Mesenchymal stem cell (in vitro differentiated cells and primary cell): ENCODE results near the gene FAT1.

Source experiments
- DNase-seq: peaks from one replicate; pipeline ENCODE4 v3.0.0-alpha.2; 2013
- H2AFZ ChIP-seq: one replicate; pipeline ENCODE4 v1.6.1; 2013; ENCODE audit warnings: low read depth, mild to moderate bottlenecking, control low read depth, inconsistent platforms, low read length, moderate library complexity
- H2AK5ac ChIP-seq: 2 replicates; pipeline ENCODE4 v1.6.1; 2013; ENCODE audit warnings: low read length, moderate library complexity, mild to moderate bottlenecking, inconsistent platforms; ENCODE audit not compliant: severe bottlenecking
- H2BK120ac ChIP-seq: one replicate; pipeline ENCODE4 v1.6.1; 2013; ENCODE audit warnings: low read depth, mild to moderate bottlenecking, inconsistent platforms, low read length, moderate library complexity
- H2BK12ac ChIP-seq, 2 experiments: one replicate each; pipeline ENCODE4 v1.6.1; 2013; ENCODE audit warnings: inconsistent platforms in 2 of 2, low read length in 2 of 2, mild to moderate bottlenecking in 2 of 2, moderate library complexity in 2 of 2, control low read depth in 1 of 2
- H2BK15ac ChIP-seq: one replicate; pipeline ENCODE4 v1.6.1; 2013; ENCODE audit warnings: mild to moderate bottlenecking, low read depth, inconsistent platforms; ENCODE audit not compliant: poor library complexity, severe bottlenecking
- H2BK5ac ChIP-seq: 2 replicates; pipeline ENCODE4 v1.6.1; 2013; ENCODE audit warnings: low read depth, mild to moderate bottlenecking, low read length, control low read depth, inconsistent platforms; ENCODE audit not compliant: poor library complexity, severe bottlenecking
- H3K14ac ChIP-seq, 2 experiments: one replicate each; pipeline ENCODE4 v1.6.1; 2013; ENCODE audit warnings: inconsistent platforms in 2 of 2, low read length in 2 of 2, control low read depth in 1 of 2, mild to moderate bottlenecking in 1 of 2, moderate library complexity in 1 of 2
- H3K18ac ChIP-seq, 2 experiments: one replicate each; pipeline ENCODE4 v1.6.1; 2013; ENCODE audit warnings: inconsistent platforms in 2 of 2, low read length in 2 of 2, control low read depth in 1 of 2, low read depth in 1 of 2, mild to moderate bottlenecking in 1 of 2
- H3K23ac ChIP-seq, 2 experiments: one replicate each; pipeline ENCODE4 v1.6.1; 2013; ENCODE audit warnings: inconsistent platforms in 2 of 2, low read length in 2 of 2, mild to moderate bottlenecking in 2 of 2, moderate library complexity in 2 of 2, control low read depth in 1 of 2
- H3K27ac ChIP-seq: 2 replicates; pipeline ENCODE4 v1.5.1; 2013; ENCODE audit warnings: mild to moderate bottlenecking, moderate library complexity, low read length, control low read depth, inconsistent platforms; ENCODE audit not compliant: poor library complexity, severe bottlenecking
- H3K27me3 ChIP-seq, 2 experiments: 2 replicates each; pipeline versions ENCODE4 v1.6.1 to v1.7.0; 2013; ENCODE audit warnings: low read length in 2 of 2, mild to moderate bottlenecking in 2 of 2, moderate library complexity in 2 of 2, control low read depth in 1 of 2, inconsistent platforms in 1 of 2; ENCODE audit not compliant: control insufficient read depth in 1 of 2, insufficient read depth in 1 of 2
- H3K36me3 ChIP-seq, 2 experiments: 2 replicates each; pipeline versions ENCODE4 v1.6.1 to v1.7.0; 2013; ENCODE audit warnings: low read length in 2 of 2, control low read depth in 1 of 2, inconsistent platforms in 1 of 2, low read depth in 1 of 2, mild to moderate bottlenecking in 1 of 2; ENCODE audit not compliant: insufficient read depth in 2 of 2, control insufficient read depth in 1 of 2
- H3K4ac ChIP-seq, 2 experiments: one replicate each; pipeline ENCODE4 v1.6.1; 2013; ENCODE audit warnings: inconsistent platforms in 2 of 2, low read length in 2 of 2, mild to moderate bottlenecking in 2 of 2, moderate library complexity in 2 of 2, control low read depth in 1 of 2, low read depth in 1 of 2
- H3K4me1 ChIP-seq: 2 replicates; pipeline ENCODE4 v1.6.1; 2013; ENCODE audit warnings: low read depth, low read length, control low read depth; ENCODE audit not compliant: control insufficient read depth, insufficient read depth
- H3K4me2 ChIP-seq: 2 replicates; pipeline ENCODE4 v1.6.1; 2013; ENCODE audit warnings: low read length, mild to moderate bottlenecking, inconsistent platforms; ENCODE audit not compliant: poor library complexity, severe bottlenecking
- H3K4me3 ChIP-seq, 2 experiments: 2 replicates each; pipeline versions ENCODE4 v1.5.1 to v1.7.0; 2013; ENCODE audit warnings: low read length in 2 of 2, mild to moderate bottlenecking in 2 of 2, control low read depth in 1 of 2, low read depth in 1 of 2; ENCODE audit not compliant: insufficient read depth in 1 of 2
- H3K79me1 ChIP-seq: replicated peaks from 2 replicates; pipeline ENCODE4 v1.6.1; 2013; ENCODE audit warnings: mild to moderate bottlenecking, control low read depth, low read length, inconsistent platforms; ENCODE audit not compliant: poor library complexity, severe bottlenecking
- H3K9ac ChIP-seq: 2 replicates; pipeline ENCODE4 v1.7.0; 2013; ENCODE audit warnings: mild to moderate bottlenecking, low read length, moderate library complexity
- H3K9me3 ChIP-seq: 2 replicates; pipeline ENCODE4 v1.7.0; 2013; ENCODE audit warnings: mild to moderate bottlenecking, low read length; ENCODE audit not compliant: control insufficient read depth
- H4K8ac ChIP-seq: one replicate; pipeline ENCODE4 v1.6.1; 2013; ENCODE audit warnings: inconsistent platforms, mild to moderate bottlenecking, low read length, moderate library complexity
- H4K91ac ChIP-seq: one replicate; pipeline ENCODE4 v1.6.1; 2013; ENCODE audit warnings: mild to moderate bottlenecking, low read length, inconsistent platforms
- WGBS: methylation state at CpG from one replicate; pipeline ENCODE4 v1.1.7; 2013; ENCODE audit warnings: mixed read lengths; 5-methylcytosine and 5-hydroxymethylcytosine counted together

The FAT1 gene

DNA sequence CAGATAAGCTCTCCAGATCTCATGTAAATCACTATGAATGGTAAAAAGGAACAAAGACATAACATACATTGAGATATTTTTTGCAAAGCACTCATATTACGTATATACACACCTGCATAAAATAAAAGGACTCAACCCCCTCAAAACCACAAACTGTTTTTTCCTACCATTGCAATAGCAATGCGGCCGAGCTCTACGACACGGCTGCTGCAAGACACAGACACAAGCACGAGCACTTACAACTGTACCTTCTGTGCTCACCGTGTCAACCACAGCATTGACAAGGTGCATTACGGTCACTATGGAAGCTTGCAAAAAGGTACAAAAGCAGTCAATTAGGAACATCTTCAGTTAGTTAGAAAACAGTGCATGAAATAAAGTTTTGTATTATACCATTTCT is 131.2 kb downstream of the FAT1 start:
- no peak overlapping the region for H3K14ac ChIP-seq
- H3K4me1 ChIP-seq: no peaks in the 10 kb centered on the region
- H3K79me1 ChIP-seq: peaks cover 23% of the 10 kb centered on the region
- H3K36me3 ChIP-seq: peaks cover 48 to 100% of the 10 kb centered on the region in 2 experiments
- no peak overlapping the region for H3K23ac ChIP-seq
- H3K18ac ChIP-seq: no peak overlapping the region
- no peak overlapping the region for H4K8ac ChIP-seq
- H2AFZ ChIP-seq: no peak overlapping the region
- no peak overlapping the region for H3K27ac ChIP-seq
- no peak overlapping the region for H2BK15ac ChIP-seq
- peak overlapping the region; percentile 79 for H4K91ac ChIP-seq
- no peak overlapping the region for H2AK5ac ChIP-seq
- WGBS: 97% methylated on average over 7 of the region's 8 CpGs
- H3K4ac ChIP-seq: no peak overlapping the region
- no peak overlapping the region for H2BK12ac ChIP-seq
- no peak for DNase-seq
- no peak overlapping the region for H3K4me2 ChIP-seq
- no peaks in the 10 kb centered on the region for H3K27me3 ChIP-seq
- no peaks in the 10 kb centered on the region for H3K9me3 ChIP-seq
- H3K4me3 ChIP-seq: no peak overlapping the region
- no peak overlapping the region for H2BK120ac ChIP-seq
- no peak overlapping the region for H2BK5ac ChIP-seq
- no peak overlapping the region for H3K9ac ChIP-seq

DNA sequence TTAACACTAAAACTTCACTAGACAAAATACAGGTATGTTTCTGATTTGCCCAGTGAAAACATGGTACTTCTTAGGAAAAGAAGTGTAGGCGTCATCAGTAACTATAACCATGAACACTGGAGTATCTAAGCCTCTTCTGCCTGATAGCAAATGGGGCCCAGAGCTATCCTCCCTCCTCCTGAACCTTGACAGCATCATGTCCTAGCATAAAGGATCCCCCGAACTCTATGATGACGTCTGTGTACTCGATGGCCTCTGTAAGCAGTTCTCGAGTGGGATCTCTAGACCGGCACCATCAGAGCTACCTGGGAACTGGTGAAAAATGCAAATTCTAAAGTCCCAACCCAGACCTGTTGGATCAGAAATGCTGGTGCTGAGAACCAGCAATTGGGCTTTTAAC is 132.0 kb downstream of the FAT1 start:
- no peak overlapping the region for H2BK15ac ChIP-seq
- WGBS: 96% methylated on average over 6 of the region's 6 CpGs

DNA sequence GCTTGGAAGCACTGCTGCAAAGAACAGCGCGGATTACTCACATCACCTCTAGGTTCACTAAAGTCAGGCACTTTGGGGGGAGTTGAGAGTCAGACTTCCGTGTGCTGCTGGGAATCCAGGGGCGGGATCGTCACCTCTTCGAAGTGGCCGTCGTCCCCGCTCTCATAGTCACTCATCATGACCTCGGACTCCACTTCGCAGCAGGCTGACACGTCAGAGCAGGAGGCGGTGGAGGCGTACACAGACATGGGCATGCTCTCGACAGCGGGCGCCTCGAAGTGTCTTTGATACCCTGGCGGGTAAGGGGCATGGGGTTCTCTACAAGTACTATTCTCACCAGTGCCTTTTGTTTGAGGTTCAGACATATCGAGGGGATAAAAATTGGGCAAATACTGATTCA is 135.2 kb downstream of the FAT1 start:
- Histone ChIP-seq H2AFZ (no peak overlapping the region), H3K27me3 (no peaks in the 10 kb centered on the region), H2BK120ac (no peak overlapping the region), H3K4me1 (peaks cover 4% of the 10 kb centered on the region), H3K36me3 (peaks cover 43 to 97% of the 10 kb centered on the region in 2 experiments), H4K91ac (no peak overlapping the region), H3K4me2 (no peak overlapping the region), H3K18ac (no peak overlapping the region), H3K9ac (no peak overlapping the region), H3K27ac (no peak overlapping the region), H3K4me3 (no peak overlapping the region), H3K79me1 (peaks cover 25% of the 10 kb centered on the region), H3K9me3 (no peaks in the 10 kb centered on the region), H4K8ac (no peak overlapping the region), H2BK5ac (no peak overlapping the region), H2BK15ac (no peak overlapping the region), H3K14ac (no peak overlapping the region), H3K4ac (no peak overlapping the region), H2AK5ac (no peak overlapping the region), H3K23ac (no peak overlapping the region), H2BK12ac (no peak overlapping the region)
- no peak for DNase-seq
- 93% methylated on average over 20 of the region's 20 CpGs for WGBS

More for the DNA sequence above, 132.0 kb downstream of the FAT1 start:
- H3K4me2 ChIP-seq: no peak overlapping the region
- H3K4me3 ChIP-seq: no peak overlapping the region
- H3K9me3 ChIP-seq: no peaks in the 10 kb centered on the region
- H4K8ac ChIP-seq: no peak overlapping the region
- H2BK5ac ChIP-seq: no peak overlapping the region
- H3K4me1 ChIP-seq: no peaks in the 10 kb centered on the region
- H3K79me1 ChIP-seq: peaks cover 19% of the 10 kb centered on the region
- DNase-seq: no peak
- H3K23ac ChIP-seq: no peak overlapping the region
- no peak overlapping the region for H2BK12ac ChIP-seq
- H3K18ac ChIP-seq: no peak overlapping the region
- no peak overlapping the region for H2AK5ac ChIP-seq
- H3K9ac ChIP-seq: no peak overlapping the region
- H4K91ac ChIP-seq: no peak overlapping the region
- H3K36me3 ChIP-seq: peaks cover 43 to 99% of the 10 kb centered on the region in 2 experiments
- H3K27me3 ChIP-seq: no peaks in the 10 kb centered on the region
- no peak overlapping the region for H2BK120ac ChIP-seq
- no peak overlapping the region for H2AFZ ChIP-seq
- H3K27ac ChIP-seq: no peak overlapping the region
- H3K14ac ChIP-seq: no peak overlapping the region
- no peak overlapping the region for H3K4ac ChIP-seq

DNA sequence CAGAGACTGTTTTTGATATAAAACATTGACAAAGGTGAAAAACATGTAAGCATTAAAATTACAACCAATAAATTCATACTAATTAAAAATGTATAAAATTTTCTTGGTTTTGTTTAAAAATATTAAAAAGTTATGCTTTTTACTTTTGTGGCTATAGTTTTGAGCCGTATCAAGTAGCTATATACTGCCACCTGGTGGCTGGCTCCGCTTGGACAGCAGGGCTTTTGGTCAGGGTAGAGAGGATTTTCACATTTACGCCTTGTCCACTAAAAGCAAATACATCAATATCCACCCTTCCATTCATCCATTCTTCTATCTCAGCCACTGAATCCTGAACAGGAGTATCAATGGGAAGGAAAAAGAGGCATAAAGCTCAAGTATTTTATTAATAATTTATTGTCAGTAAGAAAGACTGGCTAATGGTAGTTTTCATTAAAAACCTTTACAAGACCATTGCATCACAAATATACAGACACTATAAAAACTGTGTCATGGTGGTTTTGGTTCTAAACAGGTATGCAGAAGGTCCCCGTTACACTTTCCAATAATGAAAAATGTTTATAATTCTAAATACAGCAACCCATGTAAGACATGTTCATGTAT is 136.1 kb downstream of the FAT1 start:
- Histone ChIP-seq H3K14ac (no peak overlapping the region), H3K4me2 (no peak overlapping the region), H3K4me3 (no peak overlapping the region), H3K4ac (no peak overlapping the region), H3K23ac (no peak overlapping the region), H3K27me3 (no peaks in the 10 kb centered on the region), H2BK5ac (no peak overlapping the region), H3K79me1 (peaks cover 25% of the 10 kb centered on the region), H4K91ac (no peak overlapping the region), H3K27ac (no peak overlapping the region), H3K4me1 (peaks cover 4% of the 10 kb centered on the region), H2BK15ac (no peak overlapping the region), H3K9me3 (no peaks in the 10 kb centered on the region), H3K9ac (no peak overlapping the region), H2AFZ (no peak overlapping the region), H3K36me3 (peaks cover 42 to 96% of the 10 kb centered on the region in 2 experiments), H4K8ac (no peak overlapping the region), H2AK5ac (no peak overlapping the region), H2BK120ac (no peak overlapping the region), H2BK12ac (no peak overlapping the region), H3K18ac (no peak overlapping the region)
- peak; percentile 60 for DNase-seq
- WGBS: 10% methylated on average over 2 of the region's 4 CpGs
